ENCODE measurements around the gene ADGRF4.
"Not testable (repeated sequence)": the region's sequence is repeated elsewhere in the genome, so short reads cannot be mapped to it uniquely, and the experiment has no call there.

Gene ADGRF4

DNA sequence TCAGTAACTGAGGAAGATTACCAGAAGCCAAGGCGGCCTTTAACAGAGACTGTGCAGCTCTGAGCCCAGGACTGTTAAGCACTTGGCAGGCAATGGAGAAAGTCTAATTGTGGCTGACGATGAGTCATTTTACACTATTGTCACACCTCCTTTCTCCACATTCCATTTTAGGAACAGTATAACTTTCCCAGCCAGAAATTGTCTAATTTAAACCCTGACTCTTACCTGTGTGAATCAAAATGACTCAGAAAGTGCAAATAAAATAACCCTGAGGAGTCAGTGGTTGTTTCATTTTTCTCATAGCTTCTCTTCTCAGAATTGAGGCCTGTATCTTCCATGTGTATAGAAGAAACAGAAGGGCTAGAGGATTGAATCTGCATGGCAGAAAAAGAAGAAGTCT, 43.4 kb downstream of the ADGRF4 start:
- no peak for FAIRE-seq
- TF ChIP-seq TAF1 (IDR thresholded peaks at IDR 0.05; ENCODE audit: low read depth, low read length), result no peak
- no peak for TF ChIP-seq PAX5 (IDR thresholded peaks at IDR 0.05; ENCODE audit: insufficient read depth, low read length, severe bottlenecking)
- no peak for TF ChIP-seq SPI1 (IDR thresholded peaks at IDR 0.05; ENCODE audit: low read depth, low read length)
- TF ChIP-seq POLR2AphosphoS5 (IDR thresholded peaks at IDR 0.05; ENCODE audit: low read depth, low read length), result no peak
- TF ChIP-seq POU2F2 (IDR thresholded peaks at IDR 0.05; ENCODE audit: low read depth, low read length), result no peak
- no peak for DNase-seq (ENCODE audit: insufficient read length, low spot score)

DNA sequence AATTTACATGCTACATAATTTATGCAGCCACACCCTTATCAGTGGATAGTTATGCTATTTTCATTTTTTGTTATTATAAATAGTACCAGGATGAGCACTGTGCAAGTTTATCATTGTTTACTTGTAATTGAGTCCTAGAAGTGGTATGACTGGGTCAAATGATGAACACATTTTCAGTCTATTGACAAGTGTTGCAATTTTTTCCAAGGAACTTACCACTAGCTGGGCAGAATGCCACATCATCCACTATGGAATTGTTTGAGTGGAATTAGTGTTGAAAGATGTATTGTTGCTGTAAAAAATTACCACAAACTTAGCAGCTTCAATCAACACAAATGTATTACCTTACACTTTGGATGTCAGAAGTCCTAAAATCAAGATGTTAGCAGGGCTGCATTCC, 45.4 kb downstream of the ADGRF4 start:
- FAIRE-seq (no peak), DNase-seq (ENCODE audit: insufficient read length, low spot score) (no peak)
- TF ChIP-seq POU2F2 (IDR thresholded peaks at IDR 0.05; ENCODE audit: low read depth, low read length) (no peak), TAF1 (IDR thresholded peaks at IDR 0.05; ENCODE audit: low read depth, low read length) (no peak), POLR2AphosphoS5 (IDR thresholded peaks at IDR 0.05; ENCODE audit: low read depth, low read length) (no peak), SPI1 (IDR thresholded peaks at IDR 0.05; ENCODE audit: low read depth, low read length) (no peak), POLR2A (IDR thresholded peaks at IDR 0.05; ENCODE audit: low read depth, low read length) (no peak), PAX5 (IDR thresholded peaks at IDR 0.05; ENCODE audit: insufficient read depth, low read length, severe bottlenecking) (no peak)

DNA sequence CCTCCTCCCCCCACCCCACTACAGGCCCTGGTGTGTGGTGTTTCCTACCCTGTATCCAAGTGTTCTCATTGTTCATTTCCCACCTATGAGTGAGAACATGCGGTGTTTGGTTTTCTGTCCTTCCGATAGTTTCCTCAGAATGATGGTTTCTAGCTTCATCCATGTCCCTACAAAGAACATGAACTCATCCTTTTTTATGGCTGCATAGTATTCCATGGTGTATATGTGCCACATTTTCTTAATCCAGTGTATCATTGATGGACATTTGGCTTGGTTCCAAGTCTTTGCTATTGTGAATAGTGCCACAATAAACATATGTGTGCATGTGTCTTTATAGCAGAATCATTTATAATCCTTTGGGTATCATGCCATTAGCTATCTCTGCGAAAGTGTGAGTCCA, 46.9 kb downstream of the ADGRF4 start:
- not testable (repeated sequence) for FAIRE-seq

DNA sequence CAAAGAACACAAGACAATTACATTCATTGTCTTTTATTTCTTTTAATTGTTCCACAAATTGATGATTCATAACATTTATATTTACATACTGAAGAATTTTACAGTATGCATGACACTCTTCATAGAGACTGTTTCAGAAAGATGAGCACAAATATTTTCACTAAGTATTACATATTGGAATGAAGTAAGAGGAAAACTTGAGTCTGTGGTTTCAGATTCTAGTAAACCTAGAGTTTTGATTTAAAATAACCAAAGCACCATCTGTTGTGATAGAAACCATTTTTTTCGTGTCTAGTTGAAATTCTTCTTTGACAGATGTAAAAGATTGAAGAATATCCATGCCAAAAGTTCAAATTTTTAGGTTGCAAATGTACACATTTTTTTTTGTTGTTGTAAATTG, 51.4 kb downstream of the ADGRF4 start:
- TF ChIP-seq TAF1 (IDR thresholded peaks at IDR 0.05; ENCODE audit: low read depth, low read length) (no peak), POLR2AphosphoS5 (IDR thresholded peaks at IDR 0.05; ENCODE audit: low read depth, low read length) (no peak), POLR2A (IDR thresholded peaks at IDR 0.05; ENCODE audit: low read depth, low read length) (no peak), PAX5 (IDR thresholded peaks at IDR 0.05; ENCODE audit: insufficient read depth, low read length, severe bottlenecking) (no peak), SPI1 (IDR thresholded peaks at IDR 0.05; ENCODE audit: low read depth, low read length) (no peak), POU2F2 (IDR thresholded peaks at IDR 0.05; ENCODE audit: low read depth, low read length) (no peak)
- DNase-seq (ENCODE audit: insufficient read length, low spot score) (no peak), FAIRE-seq (no peak)

More for the DNA sequence above, 46.9 kb downstream of the ADGRF4 start:
- DNase-seq (ENCODE audit: insufficient read length, low spot score), result not testable (repeated sequence)

DNA sequence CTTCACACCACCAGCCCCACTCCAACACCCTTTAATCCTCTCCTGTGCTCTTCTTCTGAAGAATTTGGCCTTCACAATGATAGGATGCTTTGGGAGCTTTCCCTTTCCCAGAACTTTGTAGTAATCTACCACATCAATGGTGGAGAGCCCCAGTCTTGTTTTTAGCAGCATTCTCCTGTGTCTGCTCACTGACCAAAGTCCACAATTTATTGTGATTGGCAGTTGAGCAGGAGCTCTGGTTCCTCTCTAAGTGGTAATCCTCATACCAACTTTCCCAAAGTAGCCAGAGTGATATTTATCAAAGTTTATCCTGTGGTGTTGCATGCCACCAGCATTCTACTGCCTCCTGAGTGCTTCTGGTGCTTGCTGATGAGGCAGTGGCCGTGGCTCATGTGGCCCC, 54.4 kb downstream of the ADGRF4 start:
- TF ChIP-seq POLR2AphosphoS5 (IDR thresholded peaks at IDR 0.05; ENCODE audit: low read depth, low read length) (no peak), POU2F2 (IDR thresholded peaks at IDR 0.05; ENCODE audit: low read depth, low read length) (no peak), SPI1 (IDR thresholded peaks at IDR 0.05; ENCODE audit: low read depth, low read length) (no peak), POLR2A (IDR thresholded peaks at IDR 0.05; ENCODE audit: low read depth, low read length) (no peak), PAX5 (IDR thresholded peaks at IDR 0.05; ENCODE audit: insufficient read depth, low read length, severe bottlenecking) (no peak), TAF1 (IDR thresholded peaks at IDR 0.05; ENCODE audit: low read depth, low read length) (no peak)

DNA sequence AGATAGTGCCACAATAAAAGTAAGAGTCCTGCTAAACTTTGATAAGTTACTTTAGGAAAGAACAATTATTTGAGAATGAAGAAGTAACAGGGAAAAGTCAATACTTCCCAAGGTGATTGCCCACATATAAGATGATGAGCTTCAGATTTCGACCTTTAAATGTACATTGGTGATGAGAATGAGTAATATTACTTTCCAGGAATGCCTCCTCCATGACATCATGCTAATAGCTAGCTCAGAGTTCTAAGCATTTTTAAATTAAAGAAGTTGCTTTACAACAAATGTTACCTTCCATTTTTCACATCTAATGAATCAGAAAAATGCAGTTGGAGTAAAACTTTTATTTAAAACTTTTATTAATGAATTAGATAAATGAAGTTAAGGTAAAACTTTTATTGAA, 61.0 kb downstream of the ADGRF4 start:
- no peak for FAIRE-seq

More for the DNA sequence above, 54.4 kb downstream of the ADGRF4 start:
- DNase-seq (ENCODE audit: insufficient read length, low spot score) (no peak), FAIRE-seq (no peak)

DNA sequence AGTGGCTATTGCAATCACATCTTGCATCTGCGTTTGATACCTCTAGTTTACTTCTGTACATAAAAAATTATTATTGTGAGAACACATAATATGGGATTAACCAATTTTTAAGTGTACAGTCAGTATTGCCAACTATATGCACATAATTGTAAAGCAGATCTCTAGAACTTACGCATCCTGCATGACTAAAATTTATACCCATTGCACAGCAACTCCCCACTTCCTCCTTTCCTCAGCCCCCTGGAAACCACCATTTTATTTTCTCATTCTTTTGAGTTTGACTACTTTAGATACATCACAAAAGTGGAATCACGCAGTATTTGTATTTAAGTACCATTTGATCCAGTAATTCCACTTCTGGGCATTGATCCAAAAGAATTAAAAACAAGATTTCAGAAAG, 64.1 kb downstream of the ADGRF4 start:
- FAIRE-seq, result no peak
- DNase-seq (ENCODE audit: insufficient read length, low spot score), result no peak
- TF ChIP-seq SPI1 (IDR thresholded peaks at IDR 0.05; ENCODE audit: low read depth, low read length) (peak; percentile 76), TAF1 (IDR thresholded peaks at IDR 0.05; ENCODE audit: low read depth, low read length) (no peak)

More for the DNA sequence above, 61.0 kb downstream of the ADGRF4 start:
- no peak for TF ChIP-seq POLR2A (IDR thresholded peaks at IDR 0.05; ENCODE audit: low read depth, low read length)
- no peak for TF ChIP-seq POLR2AphosphoS5 (IDR thresholded peaks at IDR 0.05; ENCODE audit: low read depth, low read length)
- TF ChIP-seq PAX5 (IDR thresholded peaks at IDR 0.05; ENCODE audit: insufficient read depth, low read length, severe bottlenecking), result no peak
- TF ChIP-seq POU2F2 (IDR thresholded peaks at IDR 0.05; ENCODE audit: low read depth, low read length), result no peak
- TF ChIP-seq SPI1 (IDR thresholded peaks at IDR 0.05; ENCODE audit: low read depth, low read length), result no peak
- no peak for TF ChIP-seq TAF1 (IDR thresholded peaks at IDR 0.05; ENCODE audit: low read depth, low read length)
- no peak for DNase-seq (ENCODE audit: insufficient read length, low spot score)

DNA sequence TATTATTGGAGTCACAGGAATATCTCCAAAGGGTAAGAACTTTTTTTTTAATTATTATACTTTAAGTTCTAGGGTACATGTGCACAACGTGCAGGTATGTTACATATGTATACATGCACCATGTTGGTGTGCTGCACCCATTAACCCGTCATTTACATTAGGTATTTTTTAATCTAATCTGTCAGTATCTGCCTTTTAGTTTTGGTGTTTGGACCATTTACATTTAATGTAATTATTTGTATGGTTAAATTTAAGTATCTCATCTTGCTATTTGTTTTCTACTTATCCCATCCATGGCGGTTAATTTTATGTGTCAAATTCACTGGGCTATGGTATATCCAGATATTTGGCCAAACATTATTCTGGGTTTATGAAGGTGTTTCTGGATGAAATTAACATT, 68.1 kb downstream of the ADGRF4 start:
- FAIRE-seq, result no peak
- no peak for DNase-seq (ENCODE audit: insufficient read length, low spot score)
- TF ChIP-seq POU2F2 (IDR thresholded peaks at IDR 0.05; ENCODE audit: low read depth, low read length), result no peak
- no peak for TF ChIP-seq TAF1 (IDR thresholded peaks at IDR 0.05; ENCODE audit: low read depth, low read length)
- no peak for TF ChIP-seq POLR2A (IDR thresholded peaks at IDR 0.05; ENCODE audit: low read depth, low read length)
- no peak for TF ChIP-seq POLR2AphosphoS5 (IDR thresholded peaks at IDR 0.05; ENCODE audit: low read depth, low read length)
- TF ChIP-seq PAX5 (IDR thresholded peaks at IDR 0.05; ENCODE audit: insufficient read depth, low read length, severe bottlenecking), result no peak
- TF ChIP-seq SPI1 (IDR thresholded peaks at IDR 0.05; ENCODE audit: low read depth, low read length), result no peak

DNA sequence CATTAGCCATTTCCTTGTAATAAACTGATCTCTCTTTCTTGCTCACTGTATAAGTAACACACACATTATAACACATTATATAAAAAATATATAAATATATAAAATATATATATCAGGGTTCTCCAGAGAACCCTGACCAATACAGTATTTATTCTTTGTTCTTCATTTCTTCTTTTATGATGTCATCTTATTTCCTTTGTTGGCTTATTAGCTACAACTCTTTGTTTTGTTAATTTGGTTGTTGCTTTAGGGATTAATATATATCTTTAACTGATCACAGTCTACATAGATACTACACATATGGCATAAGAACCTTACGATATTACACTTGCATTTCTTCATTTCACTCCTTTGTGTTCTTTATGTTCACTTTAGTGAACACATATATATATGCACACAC, 68.7 kb downstream of the ADGRF4 start:
- DNase-seq (ENCODE audit: insufficient read length, low spot score), result no peak
- TF ChIP-seq POLR2AphosphoS5 (IDR thresholded peaks at IDR 0.05; ENCODE audit: low read depth, low read length), result no peak
- no peak for TF ChIP-seq TAF1 (IDR thresholded peaks at IDR 0.05; ENCODE audit: low read depth, low read length)
- no peak for TF ChIP-seq POLR2A (IDR thresholded peaks at IDR 0.05; ENCODE audit: low read depth, low read length)
- FAIRE-seq, result no peak

DNA sequence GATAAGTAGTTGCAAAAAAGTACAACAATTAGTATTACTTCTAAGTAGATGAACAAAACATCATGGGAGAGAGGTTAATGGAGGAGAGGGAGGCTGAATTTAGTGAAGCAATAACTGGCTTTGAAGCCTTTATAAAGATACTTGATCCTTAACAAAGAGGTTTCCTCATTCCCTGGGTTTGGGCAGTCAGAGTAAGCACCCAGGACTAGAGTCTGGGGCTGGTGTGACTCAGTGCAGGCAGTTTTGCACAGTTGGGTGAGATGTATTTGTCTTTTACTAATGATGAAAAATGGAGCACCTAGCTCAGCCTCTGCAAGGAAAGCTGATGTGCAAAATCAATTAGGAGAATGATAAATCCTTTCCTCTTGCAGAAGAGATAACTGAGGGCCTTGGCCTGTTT, 71.6 kb downstream of the ADGRF4 start:
- TF ChIP-seq PAX5 (IDR thresholded peaks at IDR 0.05; ENCODE audit: insufficient read depth, low read length, severe bottlenecking), result no peak
- TF ChIP-seq TAF1 (IDR thresholded peaks at IDR 0.05; ENCODE audit: low read depth, low read length), result no peak
- no peak for TF ChIP-seq SPI1 (IDR thresholded peaks at IDR 0.05; ENCODE audit: low read depth, low read length)
- TF ChIP-seq POLR2A (IDR thresholded peaks at IDR 0.05; ENCODE audit: low read depth, low read length), result no peak
- no peak for TF ChIP-seq POU2F2 (IDR thresholded peaks at IDR 0.05; ENCODE audit: low read depth, low read length)
- no peak for TF ChIP-seq POLR2AphosphoS5 (IDR thresholded peaks at IDR 0.05; ENCODE audit: low read depth, low read length)
- no peak for DNase-seq (ENCODE audit: insufficient read length, low spot score)
- FAIRE-seq, result no peak
